VCaP (cell line): ENCODE measurements around the gene DUSP16.

Experiments used
- H3K27ac ChIP-seq: fragments of 450-650 bp; 2 replicates; pipeline ENCODE4 v1.5.1; 2017
- TF ChIP-seq, protein P1 (sequence below): fragments of 450-650 bp; conservative IDR thresholded peaks from 2 replicates; pipeline ENCODE4 v1.5.1; 2017; ENCODE audit warnings: mild to moderate bottlenecking, moderate library complexity

The DUSP16 gene

GRCh38 chr12:12440784-12441428, 121.8 kb downstream of the DUSP16 start:
- TF ChIP-seq, protein P1, sequence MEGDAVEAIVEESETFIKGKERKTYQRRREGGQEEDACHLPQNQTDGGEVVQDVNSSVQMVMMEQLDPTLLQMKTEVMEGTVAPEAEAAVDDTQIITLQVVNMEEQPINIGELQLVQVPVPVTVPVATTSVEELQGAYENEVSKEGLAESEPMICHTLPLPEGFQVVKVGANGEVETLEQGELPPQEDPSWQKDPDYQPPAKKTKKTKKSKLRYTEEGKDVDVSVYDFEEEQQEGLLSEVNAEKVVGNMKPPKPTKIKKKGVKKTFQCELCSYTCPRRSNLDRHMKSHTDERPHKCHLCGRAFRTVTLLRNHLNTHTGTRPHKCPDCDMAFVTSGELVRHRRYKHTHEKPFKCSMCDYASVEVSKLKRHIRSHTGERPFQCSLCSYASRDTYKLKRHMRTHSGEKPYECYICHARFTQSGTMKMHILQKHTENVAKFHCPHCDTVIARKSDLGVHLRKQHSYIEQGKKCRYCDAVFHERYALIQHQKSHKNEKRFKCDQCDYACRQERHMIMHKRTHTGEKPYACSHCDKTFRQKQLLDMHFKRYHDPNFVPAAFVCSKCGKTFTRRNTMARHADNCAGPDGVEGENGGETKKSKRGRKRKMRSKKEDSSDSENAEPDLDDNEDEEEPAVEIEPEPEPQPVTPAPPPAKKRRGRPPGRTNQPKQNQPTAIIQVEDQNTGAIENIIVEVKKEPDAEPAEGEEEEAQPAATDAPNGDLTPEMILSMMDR, result no peak
- peak overlapping the region; percentile 63 for H3K27ac ChIP-seq

DNA sequence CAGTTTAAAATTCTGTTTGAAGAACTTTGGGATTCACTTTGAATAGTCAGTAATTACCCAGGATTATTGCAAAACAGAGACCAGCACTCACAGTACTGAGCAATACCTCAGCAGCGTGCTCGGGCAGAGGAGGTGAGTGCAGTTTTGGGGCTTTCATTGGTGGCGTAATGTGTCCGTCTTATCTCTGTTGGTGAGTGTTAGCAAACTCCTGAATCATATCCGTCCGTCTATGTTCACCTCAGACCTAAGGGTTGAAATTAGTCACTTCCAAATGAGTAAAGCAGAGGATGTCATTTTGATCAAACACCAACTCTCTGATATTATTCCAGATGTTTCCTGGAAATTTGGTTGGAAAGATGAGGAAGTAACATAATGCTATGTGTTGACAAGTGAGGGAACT, 123.0 kb downstream of the DUSP16 start:
- no peak overlapping the region for H3K27ac ChIP-seq
- TF ChIP-seq, protein P1, result no peak

DNA sequence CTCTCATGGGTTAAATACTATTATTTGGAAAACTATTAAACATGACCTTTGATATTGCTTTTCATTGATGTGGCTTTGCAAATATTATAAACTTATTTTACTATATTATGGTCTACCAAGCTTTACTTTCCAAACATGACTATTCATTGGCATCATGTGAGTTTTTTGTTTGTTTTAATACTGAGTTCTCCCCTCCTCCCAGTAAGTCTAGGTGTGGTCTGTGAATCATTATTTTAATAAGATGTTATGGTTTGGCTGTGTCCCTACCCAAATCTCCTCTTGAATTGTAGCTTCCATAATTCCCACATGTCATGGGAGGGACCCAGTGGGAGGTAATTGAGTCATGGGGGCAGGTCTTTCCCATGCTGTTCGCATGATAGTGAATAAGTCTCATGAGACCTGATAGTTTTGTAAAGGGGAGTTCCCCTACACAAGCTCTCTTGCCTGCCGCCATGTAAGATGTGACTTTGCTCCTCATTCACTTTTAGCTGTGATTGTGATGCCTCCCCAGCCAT, 125.8 kb downstream of the DUSP16 start:
- peak overlapping the region; percentile 78; the same call in 1 of the 2 replicates for H3K27ac ChIP-seq
- TF ChIP-seq, protein P1, result no peak

GRCh38 chr12:12433203-12433731, 129.4 kb downstream of the DUSP16 start:
- peak overlapping the region; percentile 78 for H3K27ac ChIP-seq
- TF ChIP-seq, protein P1, result no peak

DNA sequence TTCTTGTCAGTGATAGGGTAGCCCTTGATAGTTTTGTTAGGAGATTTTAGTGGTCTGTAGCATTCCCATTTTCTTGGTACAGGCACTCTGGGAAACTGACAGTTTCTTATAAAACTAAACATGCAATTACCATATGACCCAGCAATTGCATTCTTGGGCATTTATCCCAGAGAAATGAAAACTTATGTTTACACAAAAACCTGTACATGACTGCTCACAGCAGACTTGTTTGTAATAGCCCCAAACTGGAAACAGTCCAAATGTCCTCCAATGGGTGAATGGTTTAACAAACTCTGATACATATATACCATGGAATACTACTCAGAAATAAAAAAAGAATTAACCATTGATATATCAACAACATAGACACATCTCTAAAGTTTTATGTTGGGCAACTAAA, 130.3 kb downstream of the DUSP16 start:
- H3K27ac ChIP-seq, result peak overlapping the region; percentile 78
- TF ChIP-seq, protein P1, result no peak

- TF ChIP-seq, protein P1, result no peak
- H3K27ac ChIP-seq, result no peak overlapping the region
Observed at GRCh38 chr12:12428961-12429657, 133.6 kb downstream of the DUSP16 start.

DNA sequence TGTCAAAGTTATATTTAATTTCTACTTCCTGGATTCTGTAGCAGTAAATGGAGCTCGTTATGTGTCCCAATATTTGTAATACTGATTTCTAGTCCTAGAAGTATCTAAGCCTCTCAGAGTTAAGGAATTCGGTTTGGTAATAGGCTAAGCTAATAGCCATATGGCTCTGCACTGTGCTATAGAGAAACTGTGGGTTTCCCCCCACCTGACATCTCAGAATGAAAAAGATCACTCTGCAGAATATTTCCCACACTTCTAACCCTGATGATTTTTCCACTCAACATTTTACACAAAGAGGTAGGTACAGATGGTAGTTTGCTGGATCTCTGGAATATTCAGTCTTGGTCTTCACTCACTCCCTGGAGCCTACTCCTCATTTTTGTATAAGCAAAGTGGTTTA, 134.6 kb downstream of the DUSP16 start:
- no peak overlapping the region for H3K27ac ChIP-seq
- TF ChIP-seq, protein P1, result no peak
